ENCODE data around the gene C13orf46. TPM values are rescaled to one million over a fixed set of nuclear protein-coding genes. Genes with fewer than 3 reads are reported as not detected.

The C13orf46 gene
- total RNA-seq, 1 donor from 2014 or later, result not detected

DNA sequence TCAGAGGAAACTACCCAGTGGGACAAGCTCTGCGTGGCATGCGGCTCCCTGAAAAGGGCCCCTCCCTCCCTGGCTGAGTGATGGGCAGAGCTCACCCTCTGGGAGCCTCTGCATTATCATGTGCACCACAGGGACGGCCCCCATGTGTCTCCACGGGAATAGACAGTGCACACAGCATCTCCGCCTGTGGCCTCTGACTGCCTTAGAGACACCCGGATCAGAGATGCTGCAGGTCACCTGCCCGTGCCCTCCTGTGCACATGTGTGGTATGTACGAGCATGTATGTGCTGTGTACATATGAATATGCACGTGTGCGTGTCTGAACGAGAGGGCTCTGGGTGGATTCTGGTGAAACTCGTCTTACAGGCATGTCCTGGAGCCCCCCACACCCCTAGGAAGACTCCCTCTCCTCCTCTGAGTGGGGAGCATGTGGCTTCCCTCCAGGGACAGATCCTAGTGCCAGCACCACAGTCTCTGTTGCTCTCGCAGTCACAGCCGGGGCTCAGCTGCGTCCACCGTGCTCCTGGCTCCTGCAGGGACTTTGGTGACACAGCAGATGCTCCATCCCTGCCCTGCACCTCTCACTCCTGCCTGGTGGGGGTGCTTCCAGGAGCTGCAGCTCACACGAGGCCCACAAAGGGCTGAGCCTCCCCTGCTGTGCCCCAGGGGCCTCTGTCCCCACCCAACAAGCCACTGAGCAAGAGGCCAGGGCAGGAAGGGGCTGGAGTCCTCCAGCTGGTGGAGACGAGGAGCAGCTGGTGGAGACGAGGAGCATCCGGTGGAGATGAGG, 19.6 kb downstream of the C13orf46 start:
- peaks cover 15% of the 10 kb centered on the region for H3K27me3 Mint-ChIP-seq (ENCODE audit: insufficient read depth, low read depth)
- TF ChIP-seq, protein P1, sequence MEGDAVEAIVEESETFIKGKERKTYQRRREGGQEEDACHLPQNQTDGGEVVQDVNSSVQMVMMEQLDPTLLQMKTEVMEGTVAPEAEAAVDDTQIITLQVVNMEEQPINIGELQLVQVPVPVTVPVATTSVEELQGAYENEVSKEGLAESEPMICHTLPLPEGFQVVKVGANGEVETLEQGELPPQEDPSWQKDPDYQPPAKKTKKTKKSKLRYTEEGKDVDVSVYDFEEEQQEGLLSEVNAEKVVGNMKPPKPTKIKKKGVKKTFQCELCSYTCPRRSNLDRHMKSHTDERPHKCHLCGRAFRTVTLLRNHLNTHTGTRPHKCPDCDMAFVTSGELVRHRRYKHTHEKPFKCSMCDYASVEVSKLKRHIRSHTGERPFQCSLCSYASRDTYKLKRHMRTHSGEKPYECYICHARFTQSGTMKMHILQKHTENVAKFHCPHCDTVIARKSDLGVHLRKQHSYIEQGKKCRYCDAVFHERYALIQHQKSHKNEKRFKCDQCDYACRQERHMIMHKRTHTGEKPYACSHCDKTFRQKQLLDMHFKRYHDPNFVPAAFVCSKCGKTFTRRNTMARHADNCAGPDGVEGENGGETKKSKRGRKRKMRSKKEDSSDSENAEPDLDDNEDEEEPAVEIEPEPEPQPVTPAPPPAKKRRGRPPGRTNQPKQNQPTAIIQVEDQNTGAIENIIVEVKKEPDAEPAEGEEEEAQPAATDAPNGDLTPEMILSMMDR (IDR thresholded peaks at IDR 0.05), result no peak
- no peak for TF ChIP-seq EZH2phosphoT487 (IDR thresholded peaks at IDR 0.05)
- TF ChIP-seq EZH2 (IDR thresholded peaks at IDR 0.05), result no peak
- Histone ChIP-seq H3K27ac (no peak overlapping the region), H4K20me1 (ENCODE audit: low read depth) (no peaks in the 10 kb centered on the region), H3K4me1 (no peaks in the 10 kb centered on the region), H2AFZ (replicated peaks) (no peak overlapping the region), H3F3A (ENCODE audit: low read depth) (no peaks in the 10 kb centered on the region), H3K27me3 (no peaks in the 10 kb centered on the region), H3K9ac (no peak overlapping the region), H3K4me3 (no peak overlapping the region), H3K79me2 (ENCODE audit: low read depth) (no peaks in the 10 kb centered on the region), H3K9me3 (ENCODE audit: low read depth) (no peaks in the 10 kb centered on the region), H3K36me3 (no peaks in the 10 kb centered on the region), H3K4me2 (no peak overlapping the region)
- DNase-seq (ENCODE audit: low spot score), result no peak
- H3K36me3 Mint-ChIP-seq, result peaks cover 17% of the 10 kb centered on the region
- H3K4me1 Mint-ChIP-seq, result peaks cover 6% of the 10 kb centered on the region
- no peak overlapping the region for H3K27ac Mint-ChIP-seq
- H3K9me3 Mint-ChIP-seq, result peaks cover 29% of the 10 kb centered on the region
- no peak overlapping the region for H3K4me3 Mint-ChIP-seq

DNA sequence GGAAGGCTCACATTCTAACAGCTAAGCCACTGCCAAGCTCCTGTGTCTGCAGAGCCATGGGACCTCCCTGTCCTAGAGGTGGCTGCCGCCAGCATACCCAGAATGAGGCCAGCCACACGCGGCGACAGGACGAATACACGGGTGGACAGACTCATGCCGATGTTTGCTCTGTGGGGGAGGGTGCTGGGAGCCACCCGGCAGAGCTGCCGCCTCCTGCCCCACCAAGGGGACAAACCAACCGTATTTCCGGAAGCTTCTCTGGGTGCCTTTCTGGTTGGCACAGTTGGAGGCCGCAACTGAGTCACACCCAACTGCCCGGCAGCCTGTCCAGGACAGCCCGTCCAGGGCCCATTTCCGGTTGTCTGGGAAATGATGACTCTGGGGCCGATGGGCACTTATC, 20.3 kb downstream of the C13orf46 start:
- no peaks in the 10 kb centered on the region for H3K36me3 ChIP-seq

DNA sequence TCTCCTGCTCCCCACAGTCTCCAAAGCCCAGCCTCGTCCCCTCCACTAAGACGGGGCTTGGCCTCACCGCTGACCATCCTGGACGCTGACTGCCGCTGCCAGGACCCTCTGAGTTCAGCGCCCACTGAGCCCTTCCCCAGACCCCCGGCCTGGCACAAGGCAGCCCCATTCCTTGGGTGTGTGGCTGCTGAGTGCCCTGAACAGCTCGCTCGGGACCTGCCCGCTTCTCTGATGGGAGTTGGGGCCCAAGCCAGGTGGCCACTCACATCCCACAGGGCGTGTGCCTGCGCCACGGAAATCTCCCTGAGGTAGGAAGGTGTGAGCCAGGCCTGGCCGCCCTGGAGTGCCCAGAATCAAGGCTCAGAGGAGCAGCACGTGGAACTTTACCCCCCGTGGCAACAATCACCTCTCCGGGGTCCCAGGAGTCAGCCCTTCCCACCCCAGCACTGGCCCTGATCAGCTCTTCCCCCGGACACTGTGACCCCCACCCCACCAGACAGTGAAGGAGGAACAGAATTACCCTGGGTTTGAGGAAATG, 20.8 kb downstream of the C13orf46 start:
- Histone ChIP-seq H3F3A (ENCODE audit: low read depth) (no peaks in the 10 kb centered on the region), H2AFZ (replicated peaks) (no peak overlapping the region), H3K36me3 (no peaks in the 10 kb centered on the region), H3K9me3 (ENCODE audit: low read depth) (no peaks in the 10 kb centered on the region), H3K4me1 (no peaks in the 10 kb centered on the region), H3K4me2 (no peak overlapping the region), H3K79me2 (ENCODE audit: low read depth) (no peaks in the 10 kb centered on the region), H4K20me1 (ENCODE audit: low read depth) (no peaks in the 10 kb centered on the region), H3K27ac (no peak overlapping the region), H3K27me3 (no peaks in the 10 kb centered on the region), H3K4me3 (no peak overlapping the region), H3K9ac (no peak overlapping the region)
- peaks cover 13% of the 10 kb centered on the region for H3K36me3 Mint-ChIP-seq
- H3K27ac Mint-ChIP-seq, result no peak overlapping the region
- H3K9me3 Mint-ChIP-seq, result peaks cover 18% of the 10 kb centered on the region
- DNase-seq (ENCODE audit: low spot score), result no peak
- no peak overlapping the region for H3K4me3 Mint-ChIP-seq
- TF ChIP-seq, protein P1 (IDR thresholded peaks at IDR 0.05), result no peak
- no peak for TF ChIP-seq EZH2phosphoT487 (IDR thresholded peaks at IDR 0.05)
- no peak for TF ChIP-seq EZH2 (IDR thresholded peaks at IDR 0.05)
- H3K4me1 Mint-ChIP-seq, result peaks cover 15% of the 10 kb centered on the region
- H3K27me3 Mint-ChIP-seq (ENCODE audit: insufficient read depth, low read depth), result peaks cover 8% of the 10 kb centered on the region

More for the DNA sequence above, 20.3 kb downstream of the C13orf46 start:
- H3K27me3 ChIP-seq, result no peaks in the 10 kb centered on the region
- no peaks in the 10 kb centered on the region for H3K4me1 ChIP-seq
- no peak overlapping the region for H3K4me3 ChIP-seq
- Mint-ChIP-seq H3K27ac (no peak overlapping the region), H3K4me1 (peaks cover 11% of the 10 kb centered on the region), H3K9me3 (peaks cover 23% of the 10 kb centered on the region), H3K27me3 (ENCODE audit: insufficient read depth, low read depth) (peaks cover 13% of the 10 kb centered on the region), H3K36me3 (peaks cover 15% of the 10 kb centered on the region), H3K4me3 (no peak overlapping the region)
- H3K79me2 ChIP-seq (ENCODE audit: low read depth), result no peaks in the 10 kb centered on the region
- H3K27ac ChIP-seq, result no peak overlapping the region
- no peak overlapping the region for H3K9ac ChIP-seq
- TF ChIP-seq, protein P1 (IDR thresholded peaks at IDR 0.05), result no peak
- TF ChIP-seq EZH2 (IDR thresholded peaks at IDR 0.05) (no peak), EZH2phosphoT487 (IDR thresholded peaks at IDR 0.05) (no peak)
- DNase-seq (ENCODE audit: low spot score), result no peak
- no peak overlapping the region for H3K4me2 ChIP-seq
- H4K20me1 ChIP-seq (ENCODE audit: low read depth), result no peaks in the 10 kb centered on the region
- no peaks in the 10 kb centered on the region for H3K9me3 ChIP-seq (ENCODE audit: low read depth)
- H3F3A ChIP-seq (ENCODE audit: low read depth), result no peaks in the 10 kb centered on the region
- H2AFZ ChIP-seq (replicated peaks), result no peak overlapping the region
